NCI-H345 treated with DMSO at 0.1 percent for 48 hours (cell line): ENCODE results near the gene PBRM1.

Source experiments
- DNase-seq: peaks from one replicate; lab custom pipeline; 2025; ENCODE audit not compliant: unreplicated experiment; lab: John Stamatoyannopoulos, UW

The PBRM1 gene

GRCh38 chr3:52525680-52526561, 159.8 kb downstream of the PBRM1 start:
- no peak for DNase-seq

- peak; percentile 64 for DNase-seq
These were observed 160.7 kb downstream of the PBRM1 start for GRCh38 chr3:52524752-52525679.

GRCh38 chr3:52524258-52524751, 161.4 kb downstream of the PBRM1 start:
- no peak for DNase-seq

- no peak for DNase-seq
These were observed 162.1 kb downstream of the PBRM1 start for GRCh38 chr3:52523386-52524257.

- no peak for DNase-seq
These were observed 163.0 kb downstream of the PBRM1 start for GRCh38 chr3:52522651-52523251.

- no peak for DNase-seq
These were observed 163.6 kb downstream of the PBRM1 start for GRCh38 chr3:52521881-52522650.

GRCh38 chr3:52521488-52521824, 164.3 kb downstream of the PBRM1 start:
- DNase-seq, result no peak

GRCh38 chr3:52520716-52521487, 164.8 kb downstream of the PBRM1 start:
- DNase-seq, result no peak

GRCh38 chr3:52520141-52520667, 165.5 kb downstream of the PBRM1 start:
- DNase-seq, result no peak

GRCh38 chr3:52519445-52520140, 166.1 kb downstream of the PBRM1 start:
- no peak for DNase-seq

GRCh38 chr3:52518723-52519444, 166.8 kb downstream of the PBRM1 start:
- DNase-seq, result no peak

- no peak for DNase-seq
These were observed 167.7 kb downstream of the PBRM1 start for GRCh38 chr3:52517796-52518722.

- DNase-seq, result no peak
These were observed 169.1 kb downstream of the PBRM1 start for GRCh38 chr3:52516509-52517195.

- DNase-seq, result no peak
These were observed 170.5 kb downstream of the PBRM1 start for GRCh38 chr3:52515192-52515591.

GRCh38 chr3:52514576-52514975, 171.1 kb downstream of the PBRM1 start:
- DNase-seq, result no peak

GRCh38 chr3:52513281-52513680, 172.4 kb downstream of the PBRM1 start:
- DNase-seq, result no peak
